Esophagus squamous epithelium (tissue), 4 donors: ENCODE measurements around the gene FMNL3.

ENCODE experiments used
- POLR2A ChIP-seq, 4 donors: fragments of 450-650 bp; IDR thresholded peaks; one replicate each; pipeline ENCODE4 v1.6.1; 2017; ENCODE audit warnings: antibody characterized with exemption in 4 of 4, mild to moderate bottlenecking in 4 of 4, moderate library complexity in 3 of 4
- TF ChIP-seq, protein P1 (sequence below), 6 experiments: fragments of 450-650 bp in 4 of 6; fragments of 200-600 bp in 2 of 6; sonication (generic) in 2 of 6; IDR thresholded peaks; one replicate each; pipeline ENCODE4 v1.5.1; 2016 to 2019; ENCODE audit warnings: antibody characterized with exemption in 6 of 6, mild to moderate bottlenecking in 4 of 6, moderate library complexity in 4 of 6

DNA sequence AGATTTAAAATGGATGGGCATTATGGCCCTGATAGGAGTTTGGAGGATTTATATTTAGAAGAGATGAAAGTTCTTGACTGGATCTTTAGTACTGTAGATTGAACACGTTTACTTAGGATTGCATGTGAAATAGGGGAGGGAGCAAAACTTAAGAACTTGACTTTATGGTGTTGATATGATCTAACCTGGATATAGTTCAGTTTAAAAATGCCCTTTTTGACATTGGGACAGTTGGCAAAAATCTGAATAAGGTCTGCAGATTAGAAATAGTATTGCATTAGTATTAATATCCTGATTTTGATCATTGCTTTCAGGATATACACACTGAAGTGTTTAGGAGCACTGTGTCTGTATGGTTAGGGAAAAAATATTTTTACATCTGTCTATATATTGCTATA lies 43.8 kb upstream of the FMNL3 start:
- no peak for TF ChIP-seq POLR2A (IDR thresholded peaks at IDR 0.05)
- TF ChIP-seq, protein P1, sequence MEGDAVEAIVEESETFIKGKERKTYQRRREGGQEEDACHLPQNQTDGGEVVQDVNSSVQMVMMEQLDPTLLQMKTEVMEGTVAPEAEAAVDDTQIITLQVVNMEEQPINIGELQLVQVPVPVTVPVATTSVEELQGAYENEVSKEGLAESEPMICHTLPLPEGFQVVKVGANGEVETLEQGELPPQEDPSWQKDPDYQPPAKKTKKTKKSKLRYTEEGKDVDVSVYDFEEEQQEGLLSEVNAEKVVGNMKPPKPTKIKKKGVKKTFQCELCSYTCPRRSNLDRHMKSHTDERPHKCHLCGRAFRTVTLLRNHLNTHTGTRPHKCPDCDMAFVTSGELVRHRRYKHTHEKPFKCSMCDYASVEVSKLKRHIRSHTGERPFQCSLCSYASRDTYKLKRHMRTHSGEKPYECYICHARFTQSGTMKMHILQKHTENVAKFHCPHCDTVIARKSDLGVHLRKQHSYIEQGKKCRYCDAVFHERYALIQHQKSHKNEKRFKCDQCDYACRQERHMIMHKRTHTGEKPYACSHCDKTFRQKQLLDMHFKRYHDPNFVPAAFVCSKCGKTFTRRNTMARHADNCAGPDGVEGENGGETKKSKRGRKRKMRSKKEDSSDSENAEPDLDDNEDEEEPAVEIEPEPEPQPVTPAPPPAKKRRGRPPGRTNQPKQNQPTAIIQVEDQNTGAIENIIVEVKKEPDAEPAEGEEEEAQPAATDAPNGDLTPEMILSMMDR (IDR thresholded peaks at IDR 0.05): no peak
